ENCODE data around the gene KNDC1.
A peak's percentile ranks its signal among the peaks of the same experiment; 100 is the strongest.

Gene KNDC1

GRCh38 chr10:133209641-133210040 is 49.6 kb downstream of the KNDC1 start:
- Histone ChIP-seq H3K27ac (replicated peaks) (no peak overlapping the region), H3K27me3 (ENCODE audit: insufficient read depth, poor library complexity, severe bottlenecking) (no peaks in the 10 kb centered on the region), H3K4me3 (replicated peaks; ENCODE audit: insufficient read depth, low read length) (no peak overlapping the region)
- TF ChIP-seq GABPA (IDR thresholded peaks at IDR 0.05; ENCODE audit: low read depth): no peak
- no peak for TF ChIP-seq CTCF (IDR thresholded peaks at IDR 0.05; ENCODE audit: insufficient read depth, low read length)
- no peak for TF ChIP-seq SPI1 (IDR thresholded peaks at IDR 0.05; ENCODE audit: borderline replicate concordance, low read depth)
- no peak for TF ChIP-seq POLR2AphosphoS5 (IDR thresholded peaks at IDR 0.05; ENCODE audit: low read depth)
- no peak for TF ChIP-seq REST (IDR thresholded peaks at IDR 0.05; ENCODE audit: insufficient replicate concordance, low read depth)
- no peak for DNase-seq (ENCODE audit: low read depth in 1 of 2, low spot score in 1 of 2)

GRCh38 chr10:133210398-133211140 is 50.5 kb downstream of the KNDC1 start:
- H3K27me3 ChIP-seq (ENCODE audit: insufficient read depth, poor library complexity, severe bottlenecking): no peaks in the 10 kb centered on the region
- no peak overlapping the region for H3K4me3 ChIP-seq (replicated peaks; ENCODE audit: insufficient read depth, low read length)
- DNase-seq (ENCODE audit: low read depth in 1 of 2, low spot score in 1 of 2): no peak
- no peak overlapping the region for H3K27ac ChIP-seq (replicated peaks)
- TF ChIP-seq SPI1 (IDR thresholded peaks at IDR 0.05; ENCODE audit: borderline replicate concordance, low read depth) (peak; percentile 25; the same call in 1 of the 2 replicates), GABPA (IDR thresholded peaks at IDR 0.05; ENCODE audit: low read depth) (no peak), POLR2AphosphoS5 (IDR thresholded peaks at IDR 0.05; ENCODE audit: low read depth) (no peak), REST (IDR thresholded peaks at IDR 0.05; ENCODE audit: insufficient replicate concordance, low read depth) (no peak), CTCF (IDR thresholded peaks at IDR 0.05; ENCODE audit: insufficient read depth, low read length) (no peak)

DNA sequence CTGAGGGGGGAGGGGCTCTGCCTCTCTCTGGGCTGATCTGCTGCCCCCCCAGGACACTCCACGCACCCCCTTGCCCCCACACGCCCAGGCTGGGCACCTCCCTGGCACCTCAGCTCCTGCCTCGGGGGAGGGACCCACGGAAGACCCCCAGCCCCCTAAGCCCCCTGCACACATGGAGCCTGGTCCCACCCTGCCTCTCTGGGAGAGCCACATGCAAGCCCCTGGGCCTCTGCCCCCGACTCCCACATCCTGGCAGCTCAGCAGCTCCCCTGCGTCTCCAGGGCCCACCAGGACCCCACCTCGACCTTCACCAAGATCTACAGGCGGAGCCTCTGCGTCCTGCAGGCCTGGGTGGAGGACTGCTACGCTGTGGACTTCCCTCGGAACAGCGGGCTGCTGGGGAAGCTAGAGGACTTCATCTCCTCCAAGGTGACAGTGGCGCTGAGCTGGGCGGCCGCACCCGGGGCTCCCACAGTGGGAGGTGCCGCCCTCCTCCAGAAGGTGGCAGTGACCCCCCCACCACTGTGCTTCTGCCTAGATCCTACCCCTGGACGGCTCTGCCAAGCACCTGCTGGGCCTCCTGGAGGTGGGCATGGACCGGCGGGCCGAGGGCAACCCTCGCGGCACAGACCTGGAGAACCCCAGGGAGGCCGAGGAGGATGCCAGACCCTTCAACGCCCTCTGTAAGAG is 51.3 kb downstream of the KNDC1 start:
- Histone ChIP-seq H3K4me3 (replicated peaks; ENCODE audit: insufficient read depth, low read length) (no peak overlapping the region), H3K27me3 (ENCODE audit: insufficient read depth, poor library complexity, severe bottlenecking) (no peaks in the 10 kb centered on the region), H3K27ac (replicated peaks) (no peak overlapping the region)
- TF ChIP-seq GABPA (IDR thresholded peaks at IDR 0.05; ENCODE audit: low read depth) (no peak), POLR2AphosphoS5 (IDR thresholded peaks at IDR 0.05; ENCODE audit: low read depth) (no peak), SPI1 (IDR thresholded peaks at IDR 0.05; ENCODE audit: borderline replicate concordance, low read depth) (no peak), REST (IDR thresholded peaks at IDR 0.05; ENCODE audit: insufficient replicate concordance, low read depth) (no peak), CTCF (IDR thresholded peaks at IDR 0.05; ENCODE audit: insufficient read depth, low read length) (no peak)
- no peak for DNase-seq (ENCODE audit: low read depth in 1 of 2, low spot score in 1 of 2)
